Measurements from ENCODE around the gene AKNA. TPM values are rescaled to one million over a fixed set of nuclear protein-coding genes. Genes with fewer than 3 reads are reported as not detected.

Gene AKNA
- polyA plus RNA-seq, 1 experiment: 7.0 TPM

- POLR2A ChIA-PET: no interaction called here
- H3K4me3 ChIP-seq (ENCODE audit: low read depth, low read length): no peak overlapping the region
- peaks cover 7% of the 10 kb centered on the region for H3K9me3 ChIP-seq (ENCODE audit: control insufficient read depth, insufficient read depth, low read length)
- no peaks in the 10 kb centered on the region for H3K27me3 ChIP-seq (ENCODE audit: control insufficient read depth, insufficient read depth, low read length)
- H3K27ac ChIP-seq (ENCODE audit: low read depth, low read length): no peak overlapping the region
- DNase-seq (ENCODE audit: low read depth, low spot score): no peak
- CTCF ChIA-PET: no interaction called here
- TF ChIP-seq, protein P1, sequence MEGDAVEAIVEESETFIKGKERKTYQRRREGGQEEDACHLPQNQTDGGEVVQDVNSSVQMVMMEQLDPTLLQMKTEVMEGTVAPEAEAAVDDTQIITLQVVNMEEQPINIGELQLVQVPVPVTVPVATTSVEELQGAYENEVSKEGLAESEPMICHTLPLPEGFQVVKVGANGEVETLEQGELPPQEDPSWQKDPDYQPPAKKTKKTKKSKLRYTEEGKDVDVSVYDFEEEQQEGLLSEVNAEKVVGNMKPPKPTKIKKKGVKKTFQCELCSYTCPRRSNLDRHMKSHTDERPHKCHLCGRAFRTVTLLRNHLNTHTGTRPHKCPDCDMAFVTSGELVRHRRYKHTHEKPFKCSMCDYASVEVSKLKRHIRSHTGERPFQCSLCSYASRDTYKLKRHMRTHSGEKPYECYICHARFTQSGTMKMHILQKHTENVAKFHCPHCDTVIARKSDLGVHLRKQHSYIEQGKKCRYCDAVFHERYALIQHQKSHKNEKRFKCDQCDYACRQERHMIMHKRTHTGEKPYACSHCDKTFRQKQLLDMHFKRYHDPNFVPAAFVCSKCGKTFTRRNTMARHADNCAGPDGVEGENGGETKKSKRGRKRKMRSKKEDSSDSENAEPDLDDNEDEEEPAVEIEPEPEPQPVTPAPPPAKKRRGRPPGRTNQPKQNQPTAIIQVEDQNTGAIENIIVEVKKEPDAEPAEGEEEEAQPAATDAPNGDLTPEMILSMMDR (IDR thresholded peaks at IDR 0.05; ENCODE audit: low read depth, low read length): no peak
These were observed 75.3 kb downstream of the AKNA start for GRCh38 chr9:114312513-114312875.

DNA sequence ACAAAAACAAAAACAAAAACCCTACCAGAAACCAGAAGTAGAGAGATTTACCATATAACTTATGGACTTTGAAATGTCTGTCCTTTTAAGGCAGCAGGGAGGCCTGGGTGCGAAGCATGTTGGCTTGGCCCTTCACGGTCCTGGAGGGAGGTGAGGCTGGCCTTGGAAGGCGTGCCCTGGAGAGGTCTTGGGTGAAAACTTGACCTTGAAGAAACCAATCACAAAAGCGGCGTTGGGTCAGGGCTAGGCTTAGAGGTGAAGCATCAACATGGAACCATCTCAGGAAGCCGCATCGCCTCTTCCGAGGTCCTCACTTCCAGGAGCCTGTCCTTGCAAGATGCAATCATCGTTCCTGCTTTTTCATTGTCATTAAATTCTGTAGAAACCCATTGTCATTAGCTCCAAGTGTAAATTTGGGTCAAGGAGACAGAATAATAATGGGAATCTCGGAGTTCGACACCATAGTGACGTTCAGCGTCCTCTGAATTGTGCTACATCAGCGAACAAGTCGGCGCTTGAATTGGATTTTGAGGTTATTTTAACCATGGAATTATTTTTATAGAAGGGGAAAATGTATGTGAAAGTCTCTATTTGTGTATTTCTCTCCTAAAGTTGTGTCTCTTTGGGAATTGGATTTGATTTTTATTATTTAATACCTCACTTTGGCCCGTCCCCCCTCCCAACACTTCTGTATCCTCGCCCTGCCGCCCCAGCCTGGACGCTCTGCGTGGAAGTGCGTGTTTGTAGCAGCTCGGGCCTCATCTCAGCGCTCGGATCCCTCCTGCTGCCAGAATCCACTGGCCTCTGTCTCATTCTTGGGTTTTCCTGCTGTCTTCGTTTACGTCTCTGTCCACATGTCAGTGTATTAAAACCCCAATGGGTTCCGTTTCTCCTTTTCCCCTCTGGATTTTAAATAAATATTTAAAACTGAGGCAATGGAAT is 75.9 kb downstream of the AKNA start:
- H3K27ac ChIP-seq (ENCODE audit: low read depth, low read length): no peak overlapping the region
- peaks cover 7% of the 10 kb centered on the region for H3K9me3 ChIP-seq (ENCODE audit: control insufficient read depth, insufficient read depth, low read length)
- CTCF ChIA-PET: interaction anchor here (0.5 kb wide), 1 partner anchor 27 kb away, joined by 3 read pairs; no protein-coding TSS in a partner anchor
- TF ChIP-seq, protein P1 (IDR thresholded peaks at IDR 0.05; ENCODE audit: low read depth, low read length): no peak
- DNase-seq (ENCODE audit: low read depth, low spot score): no peak
- no peaks in the 10 kb centered on the region for H3K27me3 ChIP-seq (ENCODE audit: control insufficient read depth, insufficient read depth, low read length)
- no peak overlapping the region for H3K4me3 ChIP-seq (ENCODE audit: low read depth, low read length)
- POLR2A ChIA-PET: no interaction called here

- no peaks in the 10 kb centered on the region for H3K27me3 ChIP-seq (ENCODE audit: control insufficient read depth, insufficient read depth, low read length)
- ChIA-PET CTCF (interaction anchor here (0.9 to 1.0 kb wide), 2 partner anchors 20 to 203 kb away, joined by 3 read pairs; no protein-coding TSS in a partner anchor), POLR2A (no interaction called here)
- TF ChIP-seq, protein P1 (IDR thresholded peaks at IDR 0.05; ENCODE audit: low read depth, low read length): no peak
- no peak overlapping the region for H3K27ac ChIP-seq (ENCODE audit: low read depth, low read length)
- H3K9me3 ChIP-seq (ENCODE audit: control insufficient read depth, insufficient read depth, low read length): peaks cover 7% of the 10 kb centered on the region
- DNase-seq (ENCODE audit: low read depth, low spot score): no peak
- H3K4me3 ChIP-seq (ENCODE audit: low read depth, low read length): no peak overlapping the region
These were observed 77.0 kb downstream of the AKNA start for GRCh38 chr9:114310471-114311450.

- TF ChIP-seq, protein P1 (IDR thresholded peaks at IDR 0.05; ENCODE audit: low read depth, low read length): no peak
- CTCF ChIA-PET: interaction anchor here (1.3 to 1.4 kb wide), 3 partner anchors 18 to 201 kb away, joined by 3 to 6 read pairs (median 4); no protein-coding TSS in a partner anchor
- DNase-seq (ENCODE audit: low read depth, low spot score): no peak
- Histone ChIP-seq H3K4me3 (ENCODE audit: low read depth, low read length) (no peak overlapping the region), H3K27me3 (ENCODE audit: control insufficient read depth, insufficient read depth, low read length) (no peaks in the 10 kb centered on the region), H3K9me3 (ENCODE audit: control insufficient read depth, insufficient read depth, low read length) (no peaks in the 10 kb centered on the region; the same call in 1 of the 2 replicates), H3K27ac (ENCODE audit: low read depth, low read length) (no peak overlapping the region)
- POLR2A ChIA-PET: no interaction called here
These were observed 78.7 kb downstream of the AKNA start for GRCh38 chr9:114309096-114309495.

Data from AG04450 (cell line).